ENCODE data around the gene VPS13C.

VPS13C gene

GRCh38 chr15:61840090-61840489, 220.2 kb downstream of the VPS13C start:
- DNase-seq, result no peak

GRCh38 chr15:61839546-61839945, 220.7 kb downstream of the VPS13C start:
- no peak for DNase-seq

- peak; percentile 63 for DNase-seq
Observed at GRCh38 chr15:61835496-61836106, 224.6 kb downstream of the VPS13C start.

- no peak for DNase-seq
Observed at GRCh38 chr15:61835029-61835428, 225.2 kb downstream of the VPS13C start.

- peak; percentile 75 for DNase-seq
Observed at GRCh38 chr15:61834076-61834697, 226.1 kb downstream of the VPS13C start.

GRCh38 chr15:61832223-61832622, 228.0 kb downstream of the VPS13C start:
- DNase-seq, result no peak

- peak; percentile 6 for DNase-seq
Observed at GRCh38 chr15:61831505-61831921, 228.7 kb downstream of the VPS13C start.

- DNase-seq, result no peak
Observed at GRCh38 chr15:61830536-61831330, 229.5 kb downstream of the VPS13C start.

- no peak for DNase-seq
Observed at GRCh38 chr15:61829514-61829889, 230.7 kb downstream of the VPS13C start.

- DNase-seq, result no peak
Observed at GRCh38 chr15:61828860-61829513, 231.3 kb downstream of the VPS13C start.

GRCh38 chr15:61828008-61828407, 232.2 kb downstream of the VPS13C start:
- DNase-seq, result no peak

- DNase-seq, result no peak
Observed at GRCh38 chr15:61827131-61827530, 233.1 kb downstream of the VPS13C start.

- DNase-seq, result no peak
Observed at GRCh38 chr15:61824291-61824690, 236.0 kb downstream of the VPS13C start.

GRCh38 chr15:61822511-61822910, 237.7 kb downstream of the VPS13C start:
- peak; percentile 24 for DNase-seq

GRCh38 chr15:61820951-61821350, 239.3 kb downstream of the VPS13C start:
- DNase-seq, result no peak

GRCh38 chr15:61820212-61820611, 240.0 kb downstream of the VPS13C start:
- DNase-seq, result no peak

GRCh38 chr15:61819386-61819785, 240.9 kb downstream of the VPS13C start:
- DNase-seq, result no peak

- no peak for DNase-seq
Observed at GRCh38 chr15:61818801-61819200, 241.4 kb downstream of the VPS13C start.

- no peak for DNase-seq
Observed at GRCh38 chr15:61816856-61817255, 243.4 kb downstream of the VPS13C start.

- no peak for DNase-seq
Observed at GRCh38 chr15:61815356-61816083, 244.7 kb downstream of the VPS13C start.

GRCh38 chr15:61812476-61812875, 247.8 kb downstream of the VPS13C start:
- no peak for DNase-seq

GRCh38 chr15:61811952-61812351, 248.3 kb downstream of the VPS13C start:
- no peak for DNase-seq

GRCh38 chr15:61809216-61809615, 251.0 kb downstream of the VPS13C start:
- no peak for DNase-seq
